H9 (cell line): ENCODE data around the gene FAM151A. TPM values are rescaled to one million over a fixed set of nuclear protein-coding genes. Genes with fewer than 3 reads are reported as not detected.

ENCODE experiments used
- DNase-seq: peaks from one replicate; pipeline ENCODE4 v3.0.0-alpha.2; 2017
- H2AFZ ChIP-seq: one replicate; pipeline ENCODE4 v1.6.1; 2013; ENCODE audit warnings: mild to moderate bottlenecking, low read length, control low read depth, moderate library complexity
- H2AK5ac ChIP-seq: 2 replicates; pipeline ENCODE4 v1.6.1; 2013; ENCODE audit warnings: low read length, control low read depth, mixed read lengths; ENCODE audit not compliant: insufficient read length
- H2BK120ac ChIP-seq: one replicate; pipeline ENCODE4 v1.6.1; 2013; ENCODE audit warnings: low read depth, mild to moderate bottlenecking, low read length, control low read depth, inconsistent platforms; ENCODE audit not compliant: poor library complexity, severe bottlenecking
- H2BK12ac ChIP-seq: 2 replicates; pipeline ENCODE4 v1.6.1; 2013; ENCODE audit warnings: low read length, control low read depth, mixed read lengths, low read depth; ENCODE audit not compliant: insufficient read length
- H2BK15ac ChIP-seq: 2 replicates; pipeline ENCODE4 v1.6.1; 2013; ENCODE audit warnings: low read depth, low read length, control low read depth
- H2BK20ac ChIP-seq: one replicate; pipeline ENCODE4 v1.6.1; 2013; ENCODE audit warnings: low read depth, mild to moderate bottlenecking, low read length, control low read depth, inconsistent platforms; ENCODE audit not compliant: poor library complexity, severe bottlenecking
- H2BK5ac ChIP-seq: 2 replicates; pipeline ENCODE4 v1.6.1; 2013; ENCODE audit warnings: low read length, control low read depth, mixed read lengths; ENCODE audit not compliant: insufficient read length
- H3K14ac ChIP-seq: 2 replicates; pipeline ENCODE4 v1.6.1; 2013; ENCODE audit warnings: low read length, control low read depth; ENCODE audit not compliant: insufficient read depth
- H3K18ac ChIP-seq: 2 replicates; pipeline ENCODE4 v1.6.1; 2013; ENCODE audit warnings: low read depth, mild to moderate bottlenecking, mixed read lengths, low read length, control low read depth; ENCODE audit not compliant: insufficient read length
- H3K23ac ChIP-seq: 2 replicates; pipeline ENCODE4 v1.6.1; 2013; ENCODE audit warnings: low read length, control low read depth, mixed read lengths, low read depth; ENCODE audit not compliant: insufficient read length
- H3K23me2 ChIP-seq: 2 replicates; pipeline ENCODE4 v1.6.1; 2013; ENCODE audit warnings: low read depth, mild to moderate bottlenecking, mixed read lengths, low read length, control low read depth; ENCODE audit not compliant: insufficient read length, poor library complexity, severe bottlenecking
- H3K27ac ChIP-seq: 2 replicates; pipeline ENCODE4 v1.5.1; 2013; ENCODE audit warnings: low read length, control low read depth, mixed read lengths, low read depth; ENCODE audit not compliant: insufficient read length
- H3K27me3 ChIP-seq: 2 replicates; pipeline ENCODE4 v1.6.1; 2013; ENCODE audit warnings: low read length, control low read depth, inconsistent platforms; ENCODE audit not compliant: insufficient read depth
- H3K4ac ChIP-seq: 2 replicates; pipeline ENCODE4 v1.6.1; 2013; ENCODE audit warnings: low read depth, mild to moderate bottlenecking, control low read depth, inconsistent platforms, low read length, moderate library complexity
- H3K4me1 ChIP-seq: 2 replicates; pipeline ENCODE4 v1.6.1; 2013; ENCODE audit warnings: low read length, control low read depth, inconsistent platforms; ENCODE audit not compliant: insufficient read depth
- H3K4me2 ChIP-seq: 2 replicates; pipeline ENCODE4 v1.6.1; 2013; ENCODE audit warnings: low read length, control low read depth, mixed read lengths; ENCODE audit not compliant: insufficient read length, insufficient read depth
- H3K56ac ChIP-seq: 2 replicates; pipeline ENCODE4 v1.6.1; 2013; ENCODE audit warnings: low read depth, mild to moderate bottlenecking, mixed read lengths, low read length, control low read depth; ENCODE audit not compliant: insufficient read length
- H3K79me1 ChIP-seq: 2 replicates; pipeline ENCODE4 v1.6.1; 2013; ENCODE audit warnings: low read depth, mild to moderate bottlenecking, moderate library complexity, low read length, control low read depth, inconsistent platforms; ENCODE audit not compliant: insufficient read depth, poor library complexity, severe bottlenecking
- H3K79me2 ChIP-seq: 2 replicates; pipeline ENCODE4 v1.6.1; 2013; ENCODE audit warnings: low read length, control low read depth, inconsistent platforms; ENCODE audit not compliant: insufficient read depth
- H3K9ac ChIP-seq: 2 replicates; pipeline ENCODE4 v1.6.1; 2013; ENCODE audit warnings: low read length, control low read depth, mixed read lengths; ENCODE audit not compliant: insufficient read length; ENCODE audit errors: extremely low read depth
- H3K9me3 ChIP-seq: one replicate; pipeline ENCODE4 v1.6.1; 2013; ENCODE audit warnings: low read depth, low read length, inconsistent platforms; ENCODE audit not compliant: control insufficient read depth
- H3T11ph ChIP-seq: one replicate; pipeline ENCODE4 v1.6.1; 2013; ENCODE audit warnings: mild to moderate bottlenecking, low read length, control low read depth, inconsistent platforms
- H4K20me1 ChIP-seq: one replicate; pipeline ENCODE4 v1.6.1; 2013; ENCODE audit not compliant: control insufficient read depth, insufficient read length, insufficient read depth
- H4K5ac ChIP-seq: 2 replicates; pipeline ENCODE4 v1.6.1; 2013; ENCODE audit warnings: low read depth, mild to moderate bottlenecking, mixed read lengths, low read length, control low read depth; ENCODE audit not compliant: insufficient read length
- H4K8ac ChIP-seq: replicated peaks from 2 replicates; pipeline ENCODE4 v1.6.1; 2013; ENCODE audit warnings: low read length, control low read depth, mixed read lengths, low read depth; ENCODE audit not compliant: insufficient read length
- H4K91ac ChIP-seq: 2 replicates; pipeline ENCODE4 v1.6.1; 2013; ENCODE audit warnings: low read depth, mild to moderate bottlenecking, moderate library complexity, mixed read lengths, low read length, control low read depth; ENCODE audit not compliant: insufficient read length
- H3K27ac Mint-ChIP-seq, 3 experiments: 2 replicates in 2 of 3; 3 replicates in 1 of 3; pipeline ENCODE4 v1.8.0; 2020 to 2021; ENCODE audit warnings: mixed read lengths in 3 of 3, mild to moderate bottlenecking in 1 of 3, moderate library complexity in 1 of 3
- H3K27me3 Mint-ChIP-seq: 2 replicates; pipeline ENCODE4 v1.8.0; 2021; ENCODE audit warnings: low read depth, mild to moderate bottlenecking, moderate library complexity, mixed read lengths
- H3K36me3 Mint-ChIP-seq, 3 experiments: 2 replicates in 2 of 3; 3 replicates in 1 of 3; pipeline ENCODE4 v1.8.0; 2020 to 2021; ENCODE audit warnings: low read depth in 3 of 3, mixed read lengths in 3 of 3; ENCODE audit not compliant: insufficient read depth in 1 of 3
- H3K4me1 Mint-ChIP-seq, 2 experiments: 2 replicates each; pipeline ENCODE4 v1.8.0; 2020; ENCODE audit warnings: mixed read lengths in 2 of 2
- H3K4me3 Mint-ChIP-seq, 2 experiments: 2 replicates in 1 of 2; 3 replicates in 1 of 2; pipeline ENCODE4 v1.8.0; 2020 to 2021; ENCODE audit warnings: mild to moderate bottlenecking in 2 of 2, mixed read lengths in 2 of 2, moderate library complexity in 1 of 2
- H3K9me3 Mint-ChIP-seq, 2 experiments: 2 replicates in 1 of 2; 3 replicates in 1 of 2; pipeline ENCODE4 v1.8.0; 2020; ENCODE audit warnings: mild to moderate bottlenecking in 2 of 2, mixed read lengths in 2 of 2, moderate library complexity in 1 of 2
- WGBS: extraction: QIAGEN DNeasy Blood & Tissue Kit; methylation state at CpG from one replicate; pipeline ENCODE4 v1.1.7; 2013; ENCODE audit warnings: missing lambda C conversion rate, low lambda C conversion rate, mixed read lengths; ENCODE audit not compliant: insufficient read length; ENCODE audit errors: extremely low coverage; 5-methylcytosine and 5-hydroxymethylcytosine counted together
- long read RNA-seq: library from polyadenylated mRNA; unstranded; transcript quantifications from one replicate; pipeline ENCODE4 v2.0.0, GENCODE V29; 2020
- total RNA-seq: library from RNA; stranded (reverse); gene quantifications from 2 replicates; pipeline ENCODE4 v1.2.1, GENCODE V29; 2021
- TF ChIP-seq, protein P1 (sequence below): fragments of 200-600 bp; sonication (generic); conservative IDR thresholded peaks from 3 replicates; pipeline ENCODE4 v1.8.0; 2021; ENCODE audit warnings: antibody characterized with exemption, mild to moderate bottlenecking

FAM151A gene
- total RNA-seq, result not detected in 2 replicates
- long read RNA-seq, result 0 reads

GRCh38 chr1:54623216-54624007, at the start of gene FAM151A:
FAM151A (minus strand) TSS chr1:54623525; CDS start chr1:54623395, 130 bp downstream.
- H3K27ac Mint-ChIP-seq, result peak within 1 kb of the TSS in 1 of 3 experiments; percentile 16; a peak in 2 of 7 replicates

More at GRCh38 chr1:54623216-54624007, at the start of gene FAM151A:
- no peak within 1 kb of the TSS for H3K18ac ChIP-seq
- TF ChIP-seq, protein P1, sequence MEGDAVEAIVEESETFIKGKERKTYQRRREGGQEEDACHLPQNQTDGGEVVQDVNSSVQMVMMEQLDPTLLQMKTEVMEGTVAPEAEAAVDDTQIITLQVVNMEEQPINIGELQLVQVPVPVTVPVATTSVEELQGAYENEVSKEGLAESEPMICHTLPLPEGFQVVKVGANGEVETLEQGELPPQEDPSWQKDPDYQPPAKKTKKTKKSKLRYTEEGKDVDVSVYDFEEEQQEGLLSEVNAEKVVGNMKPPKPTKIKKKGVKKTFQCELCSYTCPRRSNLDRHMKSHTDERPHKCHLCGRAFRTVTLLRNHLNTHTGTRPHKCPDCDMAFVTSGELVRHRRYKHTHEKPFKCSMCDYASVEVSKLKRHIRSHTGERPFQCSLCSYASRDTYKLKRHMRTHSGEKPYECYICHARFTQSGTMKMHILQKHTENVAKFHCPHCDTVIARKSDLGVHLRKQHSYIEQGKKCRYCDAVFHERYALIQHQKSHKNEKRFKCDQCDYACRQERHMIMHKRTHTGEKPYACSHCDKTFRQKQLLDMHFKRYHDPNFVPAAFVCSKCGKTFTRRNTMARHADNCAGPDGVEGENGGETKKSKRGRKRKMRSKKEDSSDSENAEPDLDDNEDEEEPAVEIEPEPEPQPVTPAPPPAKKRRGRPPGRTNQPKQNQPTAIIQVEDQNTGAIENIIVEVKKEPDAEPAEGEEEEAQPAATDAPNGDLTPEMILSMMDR, result no peak
- no peak within 1 kb of the TSS for H2BK20ac ChIP-seq
- Mint-ChIP-seq H3K27me3 (peaks cover 6% of the 10 kb centered on the region), H3K9me3 (no peaks in the 10 kb centered on the region), H3K36me3 (no peaks in the 10 kb centered on the region), H3K4me3 (no peak within 1 kb of the TSS), H3K4me1 (peaks cover 3 to 14% of the 10 kb centered on the region in 2 experiments; a peak in 3 of 4 replicates)
- H3K27me3 ChIP-seq, result no peaks in the 10 kb centered on the region
- H3K23me2 ChIP-seq, result no peaks in the 10 kb centered on the region
- H3K27ac ChIP-seq, result no peak within 1 kb of the TSS
- H4K91ac ChIP-seq, result no peak within 1 kb of the TSS
- no peak within 1 kb of the TSS for H3K23ac ChIP-seq
- no peak within 1 kb of the TSS for H3K4me2 ChIP-seq
- H3K79me1 ChIP-seq, result no peaks in the 10 kb centered on the region
- H3K4me1 ChIP-seq, result no peaks in the 10 kb centered on the region
- DNase-seq, result no peak
- H4K5ac ChIP-seq, result no peak within 1 kb of the TSS
- H3K4ac ChIP-seq, result no peak within 1 kb of the TSS
- H2AK5ac ChIP-seq, result no peak within 1 kb of the TSS
- H3T11ph ChIP-seq, result no peak within 1 kb of the TSS
- H2BK15ac ChIP-seq, result no peak within 1 kb of the TSS
- H2BK120ac ChIP-seq, result no peak within 1 kb of the TSS
- H4K8ac ChIP-seq, result no peak within 1 kb of the TSS
- no peak within 1 kb of the TSS for H2AFZ ChIP-seq
- H3K79me2 ChIP-seq, result no peaks in the 10 kb centered on the region
- H3K9me3 ChIP-seq, result no peaks in the 10 kb centered on the region
- WGBS, result no CpG with 5 or more reads among the region's 18 CpGs
- no peak within 1 kb of the TSS for H2BK12ac ChIP-seq
- H3K9ac ChIP-seq, result no peak within 1 kb of the TSS
- H3K56ac ChIP-seq, result no peak within 1 kb of the TSS
- no peak within 1 kb of the TSS for H3K14ac ChIP-seq
- H4K20me1 ChIP-seq, result no peaks in the 10 kb centered on the region
- no peak within 1 kb of the TSS for H2BK5ac ChIP-seq
